ENCODE results near the gene LRRC3. TPM values are rescaled to one million over a fixed set of nuclear protein-coding genes. Genes with fewer than 3 reads are reported as not detected.

LRRC3 gene
- total and polyA plus RNA-seq, 4 donors, result 3.0 to 14.2 (median 7.5) TPM

DNA sequence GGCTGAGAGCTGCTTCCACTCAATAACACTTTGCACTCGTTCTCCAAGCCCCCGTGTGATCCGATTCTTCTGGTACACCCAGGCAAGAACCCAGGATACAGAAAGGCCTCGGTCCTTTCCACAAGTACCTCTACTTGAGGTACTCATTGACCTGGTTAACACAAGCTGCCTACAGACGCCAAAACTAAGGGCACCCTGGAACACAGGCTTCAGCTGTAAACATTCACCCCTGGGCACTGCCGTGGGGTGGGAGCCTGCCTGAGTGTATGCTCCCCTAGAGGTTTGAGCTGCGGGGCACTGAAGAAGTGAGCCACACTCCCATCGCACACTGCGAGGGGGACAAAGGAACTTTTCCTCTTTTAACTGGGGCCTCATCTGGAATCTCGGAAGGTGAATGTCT is 30.5 kb downstream of the LRRC3 start:
- no peak for TF ChIP-seq FOXA1 (IDR thresholded peaks at IDR 0.05)
- TF ChIP-seq, protein P1, sequence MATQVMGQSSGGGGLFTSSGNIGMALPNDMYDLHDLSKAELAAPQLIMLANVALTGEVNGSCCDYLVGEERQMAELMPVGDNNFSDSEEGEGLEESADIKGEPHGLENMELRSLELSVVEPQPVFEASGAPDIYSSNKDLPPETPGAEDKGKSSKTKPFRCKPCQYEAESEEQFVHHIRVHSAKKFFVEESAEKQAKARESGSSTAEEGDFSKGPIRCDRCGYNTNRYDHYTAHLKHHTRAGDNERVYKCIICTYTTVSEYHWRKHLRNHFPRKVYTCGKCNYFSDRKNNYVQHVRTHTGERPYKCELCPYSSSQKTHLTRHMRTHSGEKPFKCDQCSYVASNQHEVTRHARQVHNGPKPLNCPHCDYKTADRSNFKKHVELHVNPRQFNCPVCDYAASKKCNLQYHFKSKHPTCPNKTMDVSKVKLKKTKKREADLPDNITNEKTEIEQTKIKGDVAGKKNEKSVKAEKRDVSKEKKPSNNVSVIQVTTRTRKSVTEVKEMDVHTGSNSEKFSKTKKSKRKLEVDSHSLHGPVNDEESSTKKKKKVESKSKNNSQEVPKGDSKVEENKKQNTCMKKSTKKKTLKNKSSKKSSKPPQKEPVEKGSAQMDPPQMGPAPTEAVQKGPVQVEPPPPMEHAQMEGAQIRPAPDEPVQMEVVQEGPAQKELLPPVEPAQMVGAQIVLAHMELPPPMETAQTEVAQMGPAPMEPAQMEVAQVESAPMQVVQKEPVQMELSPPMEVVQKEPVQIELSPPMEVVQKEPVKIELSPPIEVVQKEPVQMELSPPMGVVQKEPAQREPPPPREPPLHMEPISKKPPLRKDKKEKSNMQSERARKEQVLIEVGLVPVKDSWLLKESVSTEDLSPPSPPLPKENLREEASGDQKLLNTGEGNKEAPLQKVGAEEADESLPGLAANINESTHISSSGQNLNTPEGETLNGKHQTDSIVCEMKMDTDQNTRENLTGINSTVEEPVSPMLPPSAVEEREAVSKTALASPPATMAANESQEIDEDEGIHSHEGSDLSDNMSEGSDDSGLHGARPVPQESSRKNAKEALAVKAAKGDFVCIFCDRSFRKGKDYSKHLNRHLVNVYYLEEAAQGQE (IDR thresholded peaks at IDR 0.05), result no peak
- no peak for TF ChIP-seq TAF1 (conservative IDR thresholded peaks at IDR 0.05)
- H3K9ac ChIP-seq (ENCODE audit: low read depth in 1 of 2, low read length in 2 of 2), result peak overlapping the region in 1 of 2 donors; percentile 44
- H3K27ac ChIP-seq (ENCODE audit: low read depth in 1 of 2, low read length in 2 of 2), result peak overlapping the region; percentile 15 to 70
- 79% methylated on average over 10 of the region's 10 CpGs for WGBS
- no peaks in the 10 kb centered on the region for H3K9me3 ChIP-seq (ENCODE audit: control insufficient read depth in 4 of 4, low read length in 3 of 4)
- no peaks in the 10 kb centered on the region for H3K27me3 ChIP-seq (ENCODE audit: control insufficient read depth in 4 of 4, insufficient read depth in 4 of 4, low read length in 3 of 4)
- peaks cover 2 to 27% (median 19%) of the 10 kb centered on the region in 4 donors for H3K4me1 ChIP-seq (ENCODE audit: control insufficient read depth in 4 of 4, insufficient read depth in 4 of 4, low read length in 3 of 4)
- peaks cover 1 to 8% (median 2%) of the 10 kb centered on the region in 4 donors for H3K36me3 ChIP-seq (ENCODE audit: control insufficient read depth in 4 of 4, insufficient read depth in 3 of 4, low read depth in 1 of 4, low read length in 3 of 4)
- peak overlapping the region; percentile 18 to 64 (median 50) for H3K4me3 ChIP-seq (ENCODE audit: low read depth in 1 of 3, low read length in 3 of 3)
- no peak for DNase-seq (ENCODE audit: low spot score)

DNA sequence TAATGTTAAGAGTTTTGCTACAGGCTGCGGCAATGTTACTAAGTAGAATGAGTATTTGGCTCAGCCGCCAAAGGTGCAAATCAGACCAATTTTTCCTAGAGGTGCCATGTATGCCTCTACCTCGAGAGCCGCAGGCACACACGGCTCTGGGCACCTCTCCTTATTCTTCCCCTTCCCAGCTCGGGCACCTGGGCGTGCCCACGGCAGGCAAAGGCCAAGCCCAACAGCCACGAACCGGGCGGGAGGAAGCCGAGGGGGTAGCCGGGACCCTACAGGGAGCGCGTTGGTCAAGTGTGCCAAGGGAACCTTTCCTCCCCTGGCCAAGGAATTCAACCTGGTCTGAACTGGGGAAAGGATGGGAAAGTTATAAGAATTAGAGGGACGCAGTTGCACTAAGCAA is 31.0 kb downstream of the LRRC3 start:
- no peak for DNase-seq (ENCODE audit: low spot score)
- Histone ChIP-seq H3K9me3 (ENCODE audit: control insufficient read depth in 4 of 4, low read length in 3 of 4) (no peaks in the 10 kb centered on the region), H3K9ac (ENCODE audit: low read depth in 1 of 2, low read length in 2 of 2) (peak overlapping the region in 1 of 2 donors; percentile 44), H3K27ac (ENCODE audit: low read depth in 1 of 2, low read length in 2 of 2) (no peak overlapping the region), H3K27me3 (ENCODE audit: control insufficient read depth in 4 of 4, insufficient read depth in 4 of 4, low read length in 3 of 4) (no peaks in the 10 kb centered on the region), H3K4me1 (ENCODE audit: control insufficient read depth in 4 of 4, insufficient read depth in 4 of 4, low read length in 3 of 4) (peaks cover 2 to 26% (median 19%) of the 10 kb centered on the region in 4 donors), H3K36me3 (ENCODE audit: control insufficient read depth in 4 of 4, insufficient read depth in 3 of 4, low read depth in 1 of 4, low read length in 3 of 4) (peaks cover 1 to 8% (median 2%) of the 10 kb centered on the region in 4 donors), H3K4me3 (ENCODE audit: low read depth in 1 of 3, low read length in 3 of 3) (no peak overlapping the region)
- TF ChIP-seq EGR1 (IDR thresholded peaks at IDR 0.05; ENCODE audit: low read depth in 2 of 2) (no peak), HNF4G (IDR thresholded peaks at IDR 0.05) (no peak), SP1 (IDR thresholded peaks at IDR 0.05) (no peak), TAF1 (conservative IDR thresholded peaks at IDR 0.05) (no peak)
- TF ChIP-seq, protein P1 (IDR thresholded peaks at IDR 0.05), result no peak
- WGBS, result 88% methylated on average over 16 of the region's 16 CpGs

DNA sequence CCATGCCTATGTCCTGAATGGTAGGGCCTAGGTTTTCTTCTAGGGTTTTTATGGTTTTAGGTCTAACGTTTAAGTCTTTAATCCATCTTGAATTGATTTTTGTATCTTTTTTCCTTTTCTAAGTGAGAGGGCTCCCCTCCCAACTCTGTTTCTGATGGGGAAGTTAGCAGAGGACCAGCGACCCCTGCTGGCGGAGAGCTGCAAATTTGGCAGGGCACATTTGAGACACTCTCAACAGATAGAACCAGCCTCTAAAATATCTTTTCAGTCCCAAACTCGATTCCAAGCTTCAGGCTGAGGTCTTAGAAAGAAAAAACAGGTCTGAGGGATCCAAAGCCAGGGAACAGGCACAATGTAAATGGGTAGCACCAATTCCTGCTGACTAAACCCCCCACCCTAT is 32.5 kb downstream of the LRRC3 start:
- TF ChIP-seq RAD21 (IDR thresholded peaks at IDR 0.05) (peak; percentile 50 to 72), TAF1 (conservative IDR thresholded peaks at IDR 0.05) (no peak), JUND (IDR thresholded peaks at IDR 0.05) (no peak), FOXA1 (IDR thresholded peaks at IDR 0.05) (no peak)
- TF ChIP-seq, protein P2, sequence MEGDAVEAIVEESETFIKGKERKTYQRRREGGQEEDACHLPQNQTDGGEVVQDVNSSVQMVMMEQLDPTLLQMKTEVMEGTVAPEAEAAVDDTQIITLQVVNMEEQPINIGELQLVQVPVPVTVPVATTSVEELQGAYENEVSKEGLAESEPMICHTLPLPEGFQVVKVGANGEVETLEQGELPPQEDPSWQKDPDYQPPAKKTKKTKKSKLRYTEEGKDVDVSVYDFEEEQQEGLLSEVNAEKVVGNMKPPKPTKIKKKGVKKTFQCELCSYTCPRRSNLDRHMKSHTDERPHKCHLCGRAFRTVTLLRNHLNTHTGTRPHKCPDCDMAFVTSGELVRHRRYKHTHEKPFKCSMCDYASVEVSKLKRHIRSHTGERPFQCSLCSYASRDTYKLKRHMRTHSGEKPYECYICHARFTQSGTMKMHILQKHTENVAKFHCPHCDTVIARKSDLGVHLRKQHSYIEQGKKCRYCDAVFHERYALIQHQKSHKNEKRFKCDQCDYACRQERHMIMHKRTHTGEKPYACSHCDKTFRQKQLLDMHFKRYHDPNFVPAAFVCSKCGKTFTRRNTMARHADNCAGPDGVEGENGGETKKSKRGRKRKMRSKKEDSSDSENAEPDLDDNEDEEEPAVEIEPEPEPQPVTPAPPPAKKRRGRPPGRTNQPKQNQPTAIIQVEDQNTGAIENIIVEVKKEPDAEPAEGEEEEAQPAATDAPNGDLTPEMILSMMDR (IDR thresholded peaks at IDR 0.05; ENCODE audit: low read depth, low read length, missing input control), result peak; percentile 51
- TF ChIP-seq, protein P1 (IDR thresholded peaks at IDR 0.05), result no peak
- H3K4me1 ChIP-seq (ENCODE audit: control insufficient read depth in 4 of 4, insufficient read depth in 4 of 4, low read length in 3 of 4), result peaks cover 0 to 18% (median 11%) of the 10 kb centered on the region in 4 donors
- H3K9ac ChIP-seq (ENCODE audit: low read depth in 1 of 2, low read length in 2 of 2), result no peak overlapping the region
- no peak overlapping the region for H3K4me3 ChIP-seq (ENCODE audit: low read depth in 1 of 3, low read length in 3 of 3)
- H3K36me3 ChIP-seq (ENCODE audit: control insufficient read depth in 4 of 4, insufficient read depth in 3 of 4, low read depth in 1 of 4, low read length in 3 of 4), result peaks cover 1 to 8% (median 2%) of the 10 kb centered on the region in 4 donors
- no peaks in the 10 kb centered on the region for H3K27me3 ChIP-seq (ENCODE audit: control insufficient read depth in 4 of 4, insufficient read depth in 4 of 4, low read length in 3 of 4)
- H3K9me3 ChIP-seq (ENCODE audit: control insufficient read depth in 4 of 4, low read length in 3 of 4), result peaks cover 0 to 3% (median 0%) of the 10 kb centered on the region in 4 donors
- WGBS, result 49% methylated on average over 4 of the region's 4 CpGs
- no peak overlapping the region for H3K27ac ChIP-seq (ENCODE audit: low read depth in 1 of 2, low read length in 2 of 2)
- DNase-seq (ENCODE audit: low spot score), result no peak
